GM23338 (cell line): Measurements from ENCODE around the gene RBFOX1. TPM values are rescaled to one million over a fixed set of nuclear protein-coding genes. Genes with fewer than 3 reads are reported as not detected.

Experiments used
- ATAC-seq: fragments of 200-7000 bp; cut with Tn5 transposase; 3 replicates; pipeline ENCODE4 v1.9.1; 2020
- DNase-seq: peaks from one replicate; pipeline ENCODE4 v3.0.0-alpha.2; 2015; ENCODE audit warnings: low spot score
- H2AFZ ChIP-seq: fragments of 200-600 bp; sonication (generic); 2 replicates; pipeline ENCODE4 v1.8.0; 2016; ENCODE audit warnings: antibody characterized with exemption, mild to moderate bottlenecking, moderate library complexity
- H3F3A ChIP-seq: fragments of 200-600 bp; sonication (generic); replicated peaks from 2 replicates; pipeline ENCODE4 v1.8.0; 2017; ENCODE audit warnings: antibody characterized with exemption, mixed run types, low read depth
- H3K27ac ChIP-seq: fragments of 200-600 bp; sonication (generic); 2 replicates; pipeline ENCODE4 v1.6.1; 2016; ENCODE audit warnings: low read depth
- H3K27me3 ChIP-seq: fragments of 200-600 bp; sonication (generic); 2 replicates; pipeline ENCODE4 v1.8.0; 2016; ENCODE audit warnings: mild to moderate bottlenecking, mixed run types, moderate library complexity; ENCODE audit not compliant: insufficient read depth
- H3K36me3 ChIP-seq: fragments of 200-600 bp; sonication (generic); 2 replicates; pipeline ENCODE4 v1.8.0; 2016; ENCODE audit warnings: mild to moderate bottlenecking; ENCODE audit not compliant: insufficient read depth
- H3K4me1 ChIP-seq: fragments of 200-600 bp; sonication (generic); 2 replicates; pipeline ENCODE4 v1.8.0; 2016; ENCODE audit warnings: mild to moderate bottlenecking, moderate library complexity; ENCODE audit not compliant: insufficient read depth
- H3K4me2 ChIP-seq: fragments of 200-600 bp; sonication (generic); 2 replicates; pipeline ENCODE4 v1.7.1; 2017; ENCODE audit warnings: mixed run types
- H3K4me3 ChIP-seq: fragments of 200-600 bp; sonication (generic); 2 replicates; pipeline ENCODE4 v1.6.1; 2016; ENCODE audit warnings: mixed run types
- H3K79me2 ChIP-seq: fragments of 200-600 bp; sonication (generic); replicated peaks from 2 replicates; pipeline ENCODE4 v1.8.0; 2017; ENCODE audit warnings: mild to moderate bottlenecking; ENCODE audit not compliant: insufficient read depth
- H3K9me2 ChIP-seq: fragments of 200-600 bp; sonication (generic); 2 replicates; pipeline ENCODE4 v1.8.0; 2017; ENCODE audit not compliant: insufficient read depth
- H4K20me1 ChIP-seq: fragments of 200-600 bp; sonication (generic); replicated peaks from 2 replicates; pipeline ENCODE4 v1.8.0; 2017; ENCODE audit warnings: mild to moderate bottlenecking; ENCODE audit not compliant: insufficient read depth
- H3K27ac Mint-ChIP-seq: 2 replicates; pipeline ENCODE4 v1.8.0; 2020; ENCODE audit warnings: inconsistent platforms, mild to moderate bottlenecking, moderate library complexity, mixed read lengths
- H3K27me3 Mint-ChIP-seq: 3 replicates; pipeline ENCODE4 v1.8.0; 2022; ENCODE audit warnings: low read depth, mild to moderate bottlenecking, moderate library complexity, mixed read lengths, inconsistent platforms; ENCODE audit not compliant: insufficient read depth, poor library complexity
- H3K36me3 Mint-ChIP-seq: 3 replicates; pipeline ENCODE4 v1.8.0; 2021; ENCODE audit warnings: low read depth, mild to moderate bottlenecking, inconsistent platforms, moderate library complexity, mixed read lengths
- H3K4me1 Mint-ChIP-seq: 3 replicates; pipeline ENCODE4 v1.8.0; 2020; ENCODE audit warnings: mild to moderate bottlenecking, inconsistent platforms, mixed read lengths
- H3K4me3 Mint-ChIP-seq: 3 replicates; pipeline ENCODE4 v1.8.0; 2021; ENCODE audit warnings: moderate library complexity, mild to moderate bottlenecking, inconsistent platforms, mixed read lengths
- H3K9me3 Mint-ChIP-seq: 3 replicates; pipeline ENCODE4 v1.8.0; 2020; ENCODE audit warnings: moderate library complexity, mild to moderate bottlenecking, inconsistent platforms, mixed read lengths
- CREB1 ChIP-seq: fragments of 250-450 bp; sonication (Bioruptor Pico); IDR thresholded peaks from 2 replicates; pipeline ENCODE4 v1.5.0; 2020; ENCODE audit warnings: low read depth, mild to moderate bottlenecking, moderate library complexity
- EZH2 ChIP-seq: fragments of 200-600 bp; sonication (generic); IDR thresholded peaks from one replicate; pipeline ENCODE4 v1.8.0; 2017; ENCODE audit warnings: antibody characterized with exemption, mild to moderate bottlenecking, low read depth; ENCODE audit not compliant: unreplicated experiment
- EZH2phosphoT487 ChIP-seq: fragments of 200-600 bp; sonication (generic); IDR thresholded peaks from one replicate; pipeline ENCODE4 v1.8.1; 2018; ENCODE audit warnings: antibody characterized with exemption; ENCODE audit not compliant: unreplicated experiment
- JUNB ChIP-seq: IDR thresholded peaks from one replicate; pipeline ENCODE4 v1.6.1; 2016; ENCODE audit warnings: antibody characterized with exemption; ENCODE audit not compliant: unreplicated experiment
- POLR2AphosphoS5 ChIP-seq: IDR thresholded peaks from 2 replicates; pipeline ENCODE4 v1.6.1; 2016; ENCODE audit warnings: antibody characterized with exemption, low read depth
- ZNF114 ChIP-seq: fragments of 250-450 bp; sonication (Bioruptor Pico); IDR thresholded peaks from 2 replicates; pipeline ENCODE4 v1.5.0; 2020; ENCODE audit warnings: mild to moderate bottlenecking, moderate library complexity
- ZNF331 ChIP-seq: fragments of 250-450 bp; sonication (Bioruptor Pico); IDR thresholded peaks from 2 replicates; pipeline ENCODE4 v1.5.0; 2020; ENCODE audit warnings: low read depth, mild to moderate bottlenecking, moderate library complexity
- polyA plus RNA-seq: library from polyadenylated mRNA; unstranded; fragments of >200 nt; fragmentation: Nextera tagmentation; extraction: Ambion mirVana; gene quantifications from 2 replicates; pipeline ENCODE4 v1.2.1, GENCODE V29; 2016
- total RNA-seq: library from RNA; depleted of rRNA; stranded (reverse); fragments of >200 nt; shearing (Covaris generic); gene quantifications from 2 replicates; pipeline ENCODE4 v1.2.3, GENCODE V29; 2014
- TF ChIP-seq, protein P1 (sequence below): fragments of 250-450 bp; sonication (Bioruptor Pico); IDR thresholded peaks from 2 replicates; pipeline ENCODE4 v1.5.0; 2020; ENCODE audit warnings: mild to moderate bottlenecking, moderate library complexity

Gene RBFOX1
- total and polyA plus RNA-seq, 2 experiments from 2014 or later: 2.5 to 3.6 TPM

DNA sequence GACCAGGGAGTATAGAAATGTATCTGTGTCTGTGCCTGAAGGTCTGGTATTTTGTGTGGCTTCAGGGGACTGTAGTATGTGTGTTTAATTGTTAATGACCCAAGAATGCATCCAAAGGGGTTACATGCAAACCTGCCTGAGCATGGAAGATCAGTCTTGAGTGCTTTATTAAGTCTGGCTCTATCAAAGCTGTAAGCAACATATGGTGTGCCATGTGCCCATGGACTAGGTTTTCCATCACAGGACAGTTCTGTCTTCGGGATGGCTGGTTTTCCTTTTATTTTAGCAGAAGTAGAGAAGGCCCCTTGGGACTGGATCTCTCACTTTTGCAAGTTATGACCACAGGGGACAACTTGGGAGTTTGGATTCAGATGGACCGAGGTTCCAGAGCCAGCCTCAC, 18.2 kb downstream of the RBFOX1 start:
- Histone ChIP-seq H3K4me3 (no peak overlapping the region), H3K79me2 (no peaks in the 10 kb centered on the region), H3K9me2 (no peaks in the 10 kb centered on the region), H4K20me1 (no peaks in the 10 kb centered on the region), H3F3A (no peaks in the 10 kb centered on the region), H3K4me2 (no peak overlapping the region), H3K27ac (no peak overlapping the region), H2AFZ (no peak overlapping the region), H3K27me3 (no peaks in the 10 kb centered on the region), H3K36me3 (no peaks in the 10 kb centered on the region; the same call in 1 of the 2 replicates), H3K4me1 (no peaks in the 10 kb centered on the region)
- no peaks in the 10 kb centered on the region; the same call in 2 of the 3 replicates for H3K4me1 Mint-ChIP-seq
- H3K9me3 Mint-ChIP-seq: peaks cover 19% of the 10 kb centered on the region; the same call in 2 of the 3 replicates
- TF ChIP-seq CREB1 (CRISPR knock-in tag) (no peak), ZNF331 (no peak), JUNB (no peak), EZH2 (no peak), POLR2AphosphoS5 (no peak), EZH2phosphoT487 (no peak), ZNF114 (no peak)
- TF ChIP-seq, protein P1, sequence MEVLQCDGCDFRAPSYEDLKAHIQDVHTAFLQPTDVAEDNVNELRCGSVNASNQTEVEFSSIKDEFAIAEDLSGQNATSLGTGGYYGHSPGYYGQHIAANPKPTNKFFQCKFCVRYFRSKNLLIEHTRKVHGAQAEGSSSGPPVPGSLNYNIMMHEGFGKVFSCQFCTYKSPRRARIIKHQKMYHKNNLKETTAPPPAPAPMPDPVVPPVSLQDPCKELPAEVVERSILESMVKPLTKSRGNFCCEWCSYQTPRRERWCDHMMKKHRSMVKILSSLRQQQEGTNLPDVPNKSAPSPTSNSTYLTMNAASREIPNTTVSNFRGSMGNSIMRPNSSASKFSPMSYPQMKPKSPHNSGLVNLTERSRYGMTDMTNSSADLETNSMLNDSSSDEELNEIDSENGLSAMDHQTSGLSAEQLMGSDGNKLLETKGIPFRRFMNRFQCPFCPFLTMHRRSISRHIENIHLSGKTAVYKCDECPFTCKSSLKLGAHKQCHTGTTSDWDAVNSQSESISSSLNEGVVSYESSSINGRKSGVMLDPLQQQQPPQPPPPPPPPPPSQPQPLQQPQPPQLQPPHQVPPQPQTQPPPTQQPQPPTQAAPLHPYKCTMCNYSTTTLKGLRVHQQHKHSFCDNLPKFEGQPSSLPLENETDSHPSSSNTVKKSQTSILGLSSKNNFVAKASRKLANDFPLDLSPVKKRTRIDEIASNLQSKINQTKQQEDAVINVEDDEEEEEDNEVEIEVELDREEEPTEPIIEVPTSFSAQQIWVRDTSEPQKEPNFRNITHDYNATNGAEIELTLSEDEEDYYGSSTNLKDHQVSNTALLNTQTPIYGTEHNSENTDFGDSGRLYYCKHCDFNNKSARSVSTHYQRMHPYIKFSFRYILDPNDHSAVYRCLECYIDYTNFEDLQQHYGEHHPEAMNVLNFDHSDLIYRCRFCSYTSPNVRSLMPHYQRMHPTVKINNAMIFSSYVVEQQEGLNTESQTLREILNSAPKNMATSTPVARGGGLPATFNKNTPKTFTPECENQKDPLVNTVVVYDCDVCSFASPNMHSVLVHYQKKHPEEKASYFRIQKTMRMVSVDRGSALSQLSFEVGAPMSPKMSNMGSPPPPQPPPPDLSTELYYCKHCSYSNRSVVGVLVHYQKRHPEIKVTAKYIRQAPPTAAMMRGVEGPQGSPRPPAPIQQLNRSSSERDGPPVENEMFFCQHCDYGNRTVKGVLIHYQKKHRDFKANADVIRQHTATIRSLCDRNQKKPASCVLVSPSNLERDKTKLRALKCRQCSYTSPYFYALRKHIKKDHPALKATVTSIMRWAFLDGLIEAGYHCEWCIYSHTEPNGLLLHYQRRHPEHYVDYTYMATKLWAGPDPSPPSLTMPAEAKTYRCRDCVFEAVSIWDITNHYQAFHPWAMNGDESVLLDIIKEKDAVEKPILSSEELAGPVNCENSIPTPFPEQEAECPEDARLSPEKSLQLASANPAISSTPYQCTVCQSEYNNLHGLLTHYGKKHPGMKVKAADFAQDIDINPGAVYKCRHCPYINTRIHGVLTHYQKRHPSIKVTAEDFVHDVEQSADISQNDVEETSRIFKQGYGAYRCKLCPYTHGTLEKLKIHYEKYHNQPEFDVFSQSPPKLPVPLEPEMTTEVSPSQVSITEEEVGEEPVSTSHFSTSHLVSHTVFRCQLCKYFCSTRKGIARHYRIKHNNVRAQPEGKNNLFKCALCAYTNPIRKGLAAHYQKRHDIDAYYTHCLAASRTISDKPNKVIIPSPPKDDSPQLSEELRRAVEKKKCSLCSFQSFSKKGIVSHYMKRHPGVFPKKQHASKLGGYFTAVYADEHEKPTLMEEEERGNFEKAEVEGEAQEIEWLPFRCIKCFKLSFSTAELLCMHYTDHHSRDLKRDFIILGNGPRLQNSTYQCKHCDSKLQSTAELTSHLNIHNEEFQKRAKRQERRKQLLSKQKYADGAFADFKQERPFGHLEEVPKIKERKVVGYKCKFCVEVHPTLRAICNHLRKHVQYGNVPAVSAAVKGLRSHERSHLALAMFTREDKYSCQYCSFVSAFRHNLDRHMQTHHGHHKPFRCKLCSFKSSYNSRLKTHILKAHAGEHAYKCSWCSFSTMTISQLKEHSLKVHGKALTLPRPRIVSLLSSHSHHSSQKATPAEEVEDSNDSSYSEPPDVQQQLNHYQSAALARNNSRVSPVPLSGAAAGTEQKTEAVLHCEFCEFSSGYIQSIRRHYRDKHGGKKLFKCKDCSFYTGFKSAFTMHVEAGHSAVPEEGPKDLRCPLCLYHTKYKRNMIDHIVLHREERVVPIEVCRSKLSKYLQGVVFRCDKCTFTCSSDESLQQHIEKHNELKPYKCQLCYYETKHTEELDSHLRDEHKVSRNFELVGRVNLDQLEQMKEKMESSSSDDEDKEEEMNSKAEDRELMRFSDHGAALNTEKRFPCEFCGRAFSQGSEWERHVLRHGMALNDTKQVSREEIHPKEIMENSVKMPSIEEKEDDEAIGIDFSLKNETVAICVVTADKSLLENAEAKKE (CRISPR knock-in tag): no peak
- peaks cover 3% of the 10 kb centered on the region for H3K27me3 Mint-ChIP-seq
- no peak overlapping the region for H3K4me3 Mint-ChIP-seq
- ATAC-seq (no peak), DNase-seq (no peak)
- no peak overlapping the region for H3K27ac Mint-ChIP-seq
- no peaks in the 10 kb centered on the region for H3K36me3 Mint-ChIP-seq
